Measurements from ENCODE around the gene CA4.

CA4 gene

DNA sequence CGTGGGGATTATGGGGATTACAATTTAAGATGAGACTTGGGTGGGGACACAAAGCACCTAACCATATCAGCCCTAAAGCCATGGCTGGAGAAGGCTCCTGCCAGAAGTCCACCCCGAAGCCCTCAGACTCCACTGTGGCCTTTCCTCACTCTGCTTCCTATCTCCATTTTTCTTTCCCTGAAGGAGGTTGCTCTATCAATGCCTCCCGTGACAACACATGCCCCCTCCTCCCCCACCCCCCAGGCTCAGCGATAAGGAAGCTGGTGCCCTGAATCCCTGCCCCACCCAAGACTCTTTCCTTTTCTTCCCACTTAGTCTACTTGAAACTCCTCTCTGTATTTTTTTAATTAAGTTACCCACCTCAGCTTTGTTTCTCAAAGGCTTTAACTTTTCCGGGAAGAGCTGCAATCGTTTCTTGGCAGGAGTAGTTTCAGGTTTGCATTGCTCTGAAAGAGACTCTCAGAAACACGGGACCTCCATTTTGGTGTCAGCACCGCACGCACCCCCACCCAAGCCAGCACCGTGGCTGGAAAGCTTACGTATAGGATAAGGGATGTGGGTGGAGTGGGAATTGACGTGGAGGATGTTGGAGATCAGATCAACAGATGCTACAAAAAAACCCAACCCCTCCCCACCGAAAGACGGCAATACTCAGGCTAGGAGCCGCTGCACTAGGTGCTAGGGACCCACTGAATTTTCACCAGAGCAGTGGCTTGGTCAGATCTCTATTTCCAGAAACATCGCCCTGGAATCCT lies 15.2 kb upstream of the CA4 start:
- peak; percentile 73 for DNase-seq

DNA sequence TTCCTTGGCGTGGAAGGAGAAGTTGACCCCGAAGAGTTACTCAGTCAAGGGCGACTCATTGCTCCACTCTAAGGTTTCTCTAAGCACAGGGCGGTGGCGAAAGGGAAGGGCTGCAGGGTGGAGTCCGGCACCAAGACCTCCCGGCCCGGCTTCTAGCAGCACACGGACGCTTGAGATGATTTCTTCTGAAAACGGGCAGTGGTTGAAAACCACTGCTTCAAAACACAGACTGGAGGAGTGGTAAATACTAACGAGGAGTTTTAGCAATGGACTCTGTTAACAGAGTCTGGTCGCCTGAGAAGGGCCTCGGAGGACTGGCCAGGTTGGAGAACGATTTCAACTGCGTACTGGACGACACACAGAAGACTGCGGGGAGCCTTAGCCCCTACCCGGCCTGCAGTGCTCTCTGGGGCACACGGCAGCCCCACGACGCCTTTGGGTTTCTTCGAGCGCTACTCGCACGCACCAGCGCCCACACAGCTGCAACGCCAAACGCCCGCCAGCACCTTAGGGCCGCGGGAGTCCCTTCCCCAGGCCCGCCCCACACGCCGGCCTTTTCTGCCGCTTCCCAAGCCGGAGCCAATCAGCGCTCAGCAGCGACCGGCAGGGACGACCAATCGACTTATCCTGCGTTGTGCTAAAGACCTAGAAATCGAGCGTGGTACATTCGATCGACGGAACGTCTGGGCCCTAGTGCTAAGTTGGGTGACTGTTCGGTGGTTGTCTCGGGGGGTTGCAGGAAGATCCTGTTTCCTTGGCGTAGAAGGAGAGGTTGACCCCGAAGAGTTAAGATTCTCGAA lies 14.4 kb upstream of the CA4 start:
- DNase-seq = peak; percentile 94

DNA sequence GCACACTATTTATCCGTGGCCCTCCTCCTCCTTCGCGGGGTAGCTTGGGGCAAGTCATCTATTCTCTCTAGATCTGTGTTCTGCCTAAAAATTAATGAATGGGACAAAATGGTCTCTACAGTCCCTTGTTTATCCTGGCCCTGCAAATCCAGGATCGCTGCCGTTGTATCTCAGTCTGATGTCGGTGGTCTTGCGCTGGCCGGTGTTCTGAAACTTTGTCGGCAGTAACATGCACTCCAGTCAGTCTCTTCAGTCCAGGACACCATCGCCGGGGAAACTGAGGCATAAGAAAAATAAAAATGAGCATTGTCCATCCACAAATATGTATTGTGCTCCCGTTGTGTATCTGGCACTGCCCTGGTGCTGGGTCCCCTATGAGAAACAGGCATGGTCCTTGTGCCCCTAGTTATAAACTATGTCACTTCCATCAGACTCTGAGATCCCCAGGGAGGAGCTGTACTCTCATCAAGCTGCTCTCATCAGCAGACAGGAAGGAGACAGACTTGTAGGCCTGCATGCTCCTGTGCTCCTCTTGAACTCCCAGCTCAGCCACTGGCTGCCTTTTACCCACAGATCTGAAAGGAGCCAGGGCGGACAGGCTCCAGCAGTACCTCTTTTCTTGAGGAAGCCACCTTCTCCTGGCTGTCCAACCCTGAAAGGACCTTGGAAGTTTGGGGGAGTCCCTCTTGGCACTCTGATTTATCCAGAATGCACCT lies 13.7 kb upstream of the CA4 start:
- DNase-seq = no peak

DNA sequence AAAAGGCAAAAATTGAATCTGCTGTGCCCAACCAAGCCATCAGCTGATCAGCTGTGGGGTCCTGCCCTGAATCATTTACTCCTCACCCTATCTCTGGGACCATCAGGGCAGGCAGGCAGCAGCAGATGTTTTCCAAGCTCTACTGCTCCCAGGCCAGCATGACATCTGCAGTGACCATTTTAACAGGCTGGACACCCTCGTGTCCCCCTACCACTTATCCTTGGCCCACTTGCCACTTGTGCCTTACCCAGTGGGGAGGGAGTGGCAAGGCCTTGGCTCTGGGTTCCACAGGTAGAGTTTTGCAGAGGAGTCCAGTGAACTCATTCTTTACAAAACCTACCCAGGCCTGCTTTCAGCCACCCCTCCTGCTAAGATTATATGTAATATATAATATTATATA lies 12.0 kb upstream of the CA4 start:
- DNase-seq = no peak

DNA sequence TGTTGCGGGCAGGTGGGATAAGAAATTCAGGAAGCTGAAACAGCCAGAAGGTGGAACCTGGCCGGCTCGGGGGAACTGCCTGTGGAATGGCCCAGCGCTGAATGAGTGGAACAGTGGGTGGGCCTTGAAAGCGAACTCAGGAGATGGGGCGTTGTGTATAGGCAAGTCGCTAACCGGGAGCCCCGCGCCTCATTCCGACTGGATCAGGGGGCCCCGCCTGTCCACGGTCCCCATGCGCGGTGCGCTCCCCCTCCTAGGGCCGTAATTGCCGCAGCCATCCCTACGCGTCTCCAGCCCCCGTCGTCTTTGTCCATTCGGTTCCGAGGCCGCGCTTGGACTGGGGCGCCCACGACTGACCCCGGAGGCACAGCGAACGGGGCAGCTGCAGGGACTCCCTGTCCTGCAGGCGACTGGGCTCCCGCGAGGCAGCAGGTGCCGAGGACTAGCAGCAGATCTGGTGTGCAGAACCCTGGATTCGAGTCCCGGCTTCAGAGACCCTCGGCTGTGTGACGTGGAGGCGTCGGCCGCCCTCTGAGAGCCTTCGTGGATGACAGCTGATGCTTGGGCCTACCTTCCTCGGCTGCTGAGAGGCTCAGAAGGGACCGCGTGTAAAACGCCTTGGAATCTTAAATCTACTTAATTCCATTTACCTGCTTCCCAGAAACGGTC lies 10.9 kb upstream of the CA4 start:
- no peak for DNase-seq

DNA sequence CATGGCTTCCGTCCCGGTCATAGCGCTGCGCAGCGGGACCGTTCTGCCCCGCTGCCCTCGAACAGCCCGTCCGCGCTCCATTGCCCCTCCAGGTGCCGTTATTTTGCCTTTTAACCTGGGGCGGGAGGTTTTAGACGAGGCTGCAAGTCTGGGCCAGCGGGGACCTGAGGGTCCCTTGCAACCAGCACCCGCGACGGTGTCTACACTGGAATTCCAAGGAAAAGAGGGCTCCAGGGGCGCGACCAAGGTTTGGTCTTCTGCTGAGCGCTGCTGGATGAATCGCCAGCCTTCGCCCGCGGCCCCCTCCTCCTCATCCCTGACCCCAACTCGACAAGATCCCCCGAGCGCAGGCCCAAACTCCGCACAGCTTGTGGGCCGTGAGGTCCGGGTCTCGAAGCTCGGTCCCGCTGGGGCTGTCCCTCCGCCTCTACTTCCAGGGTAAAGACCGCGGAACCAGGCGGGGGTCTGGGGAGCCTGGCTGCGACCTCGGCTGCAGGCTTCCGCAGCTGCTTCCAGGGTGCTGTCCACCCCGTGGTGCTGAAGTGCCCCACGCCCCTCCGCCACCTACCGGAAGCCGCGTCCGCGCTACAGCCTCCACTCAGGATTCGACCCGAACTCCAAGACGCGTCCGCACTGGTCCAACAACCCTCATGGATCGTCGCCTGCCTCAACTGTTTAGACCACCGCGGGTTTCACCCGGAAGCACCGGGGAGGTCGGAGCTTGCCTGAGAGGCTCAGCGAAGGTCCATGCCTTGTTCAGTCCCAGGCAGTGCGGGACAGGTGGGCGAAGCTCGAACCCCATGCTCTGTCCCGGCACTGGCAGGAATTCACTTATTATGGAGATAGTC lies 10.1 kb upstream of the CA4 start:
- DNase-seq = peak; percentile 61

DNA sequence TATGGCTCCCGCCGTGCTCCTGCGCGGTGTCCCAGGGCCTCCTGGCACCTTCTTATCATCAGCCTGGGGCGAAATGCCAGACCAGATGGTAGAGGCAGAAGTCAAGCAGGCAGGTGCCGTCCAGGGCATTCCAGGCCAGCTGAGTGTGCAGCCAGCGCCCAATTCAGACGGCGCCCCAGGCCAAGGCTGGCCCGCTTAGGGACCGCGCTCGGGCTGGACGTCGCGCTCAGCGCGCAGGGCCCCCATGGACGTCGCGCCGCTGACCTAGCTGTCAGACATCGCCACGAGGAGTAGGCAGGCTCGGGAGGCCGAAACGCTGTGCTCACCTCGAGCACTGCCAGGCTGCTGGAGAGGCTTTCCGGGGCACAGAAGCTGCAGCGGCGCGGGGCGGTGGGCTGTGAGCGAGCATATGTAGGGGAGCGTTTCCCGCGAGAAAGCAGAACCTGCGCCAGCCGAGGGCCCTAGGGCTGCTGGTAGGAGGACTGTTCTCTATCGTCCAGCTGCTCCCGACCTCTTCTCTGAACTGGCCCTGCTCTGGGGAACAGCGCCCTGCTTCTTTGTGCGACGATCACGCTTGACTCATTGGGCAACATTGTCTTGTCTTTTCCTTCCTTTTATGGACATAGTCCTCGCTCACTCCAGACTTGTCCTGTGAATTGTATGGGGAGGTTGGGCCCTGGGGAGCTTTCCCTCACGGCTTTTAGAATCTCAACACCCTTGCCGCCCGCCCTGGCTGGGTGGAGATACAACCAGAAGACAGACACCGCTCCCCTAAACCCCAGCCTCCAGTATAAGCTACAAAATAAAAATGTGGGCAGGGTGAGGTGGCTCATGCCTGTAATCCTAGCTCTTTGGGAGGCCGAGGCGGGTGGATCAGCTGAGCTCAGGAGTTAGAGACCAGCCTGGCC lies 8.4 kb upstream of the CA4 start:
- DNase-seq = no peak

DNA sequence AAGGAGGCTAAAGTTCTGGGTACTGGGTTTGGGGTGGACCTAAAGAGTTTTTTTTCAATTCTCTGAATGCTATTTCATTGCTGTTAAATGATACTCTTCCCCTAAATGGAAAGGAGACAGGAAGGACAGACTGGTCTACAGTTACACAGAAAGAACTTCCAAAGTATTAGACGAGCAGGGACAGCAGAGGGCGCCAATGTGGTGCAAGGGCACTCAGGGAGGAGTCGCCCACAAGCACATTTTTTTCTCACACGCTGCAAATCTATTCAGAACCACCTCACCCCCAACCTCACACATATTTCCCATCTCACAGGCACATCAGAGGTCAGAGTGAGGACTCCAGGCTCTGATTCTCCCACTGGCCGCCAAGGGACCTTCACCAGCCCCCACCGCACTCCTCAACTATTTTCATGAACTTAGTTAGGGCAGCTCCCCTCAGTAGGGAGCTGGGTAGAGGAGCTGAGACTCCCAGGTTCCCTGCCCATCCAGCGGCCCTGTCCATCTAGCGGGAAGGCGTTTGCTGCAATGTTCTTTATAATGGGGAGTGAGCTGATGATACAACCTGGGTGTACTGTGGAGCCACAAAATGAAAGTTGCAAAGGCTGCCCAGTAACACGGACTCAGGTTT lies 6.8 kb upstream of the CA4 start:
- peak; percentile 93 for DNase-seq

DNA sequence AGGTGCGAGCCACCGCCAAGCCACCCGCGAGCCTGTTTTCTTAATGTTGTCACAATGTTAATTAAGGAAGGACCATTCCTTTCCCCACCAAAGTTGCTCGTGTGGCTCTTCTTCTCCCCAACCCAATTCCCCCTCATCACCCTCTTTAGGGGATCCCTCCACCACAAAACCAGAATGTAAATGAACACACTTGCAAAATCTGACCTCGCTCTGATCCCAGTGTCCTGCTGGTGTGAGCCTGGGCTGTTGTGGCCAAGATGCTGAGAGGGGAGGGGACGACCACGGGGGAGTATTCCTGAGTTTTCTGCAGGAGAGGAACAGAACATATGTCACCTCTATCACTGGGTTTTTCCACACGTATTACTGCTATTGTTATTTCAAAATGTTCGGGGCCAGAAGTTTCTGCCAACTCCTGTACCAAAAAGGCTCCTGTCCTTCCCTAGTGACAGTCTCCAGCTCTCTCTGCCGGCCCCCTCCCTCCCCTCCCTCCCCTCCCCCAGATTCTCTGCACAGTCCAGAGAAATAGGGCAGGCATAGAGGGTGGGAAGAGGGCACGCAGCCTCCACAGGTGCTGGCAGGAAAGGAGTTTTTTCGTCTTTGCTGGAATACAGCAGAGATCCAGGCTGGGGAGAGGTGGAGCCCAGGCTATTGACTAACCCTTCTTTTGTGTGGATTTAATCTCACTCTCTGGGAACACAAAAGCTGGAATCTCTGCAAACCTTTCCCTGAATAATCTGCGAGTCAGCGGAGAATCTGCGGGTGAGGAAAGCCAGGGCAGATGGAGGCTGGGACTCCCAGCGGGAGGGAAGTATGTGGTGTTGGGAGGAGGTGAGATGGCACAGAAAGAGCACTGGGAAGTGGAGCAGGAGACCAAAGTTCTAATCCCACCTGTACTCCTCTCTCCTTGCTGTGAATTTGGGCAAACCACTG lies 4.5 kb upstream of the CA4 start:
- no peak for DNase-seq

DNA sequence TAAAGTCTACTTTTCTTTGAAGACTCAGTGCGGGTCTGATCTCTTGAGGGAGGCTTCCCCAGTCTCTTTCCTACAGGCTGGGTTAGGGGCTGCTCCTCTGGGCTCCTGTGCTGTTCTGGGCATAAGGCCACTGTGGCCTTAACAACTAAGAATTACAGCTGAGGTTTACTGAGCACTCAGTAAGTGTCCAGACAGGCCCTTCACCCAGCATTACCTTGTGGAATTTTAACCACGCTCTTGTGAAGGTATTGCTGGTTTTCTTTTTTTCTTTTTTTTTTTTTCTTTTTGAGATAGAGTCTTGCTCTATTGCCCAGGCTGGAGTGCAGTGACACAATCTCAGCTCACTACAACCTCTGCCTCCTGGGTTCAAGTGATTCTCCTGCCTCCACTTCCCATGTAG lies 3.6 kb upstream of the CA4 start:
- DNase-seq = no peak

DNA sequence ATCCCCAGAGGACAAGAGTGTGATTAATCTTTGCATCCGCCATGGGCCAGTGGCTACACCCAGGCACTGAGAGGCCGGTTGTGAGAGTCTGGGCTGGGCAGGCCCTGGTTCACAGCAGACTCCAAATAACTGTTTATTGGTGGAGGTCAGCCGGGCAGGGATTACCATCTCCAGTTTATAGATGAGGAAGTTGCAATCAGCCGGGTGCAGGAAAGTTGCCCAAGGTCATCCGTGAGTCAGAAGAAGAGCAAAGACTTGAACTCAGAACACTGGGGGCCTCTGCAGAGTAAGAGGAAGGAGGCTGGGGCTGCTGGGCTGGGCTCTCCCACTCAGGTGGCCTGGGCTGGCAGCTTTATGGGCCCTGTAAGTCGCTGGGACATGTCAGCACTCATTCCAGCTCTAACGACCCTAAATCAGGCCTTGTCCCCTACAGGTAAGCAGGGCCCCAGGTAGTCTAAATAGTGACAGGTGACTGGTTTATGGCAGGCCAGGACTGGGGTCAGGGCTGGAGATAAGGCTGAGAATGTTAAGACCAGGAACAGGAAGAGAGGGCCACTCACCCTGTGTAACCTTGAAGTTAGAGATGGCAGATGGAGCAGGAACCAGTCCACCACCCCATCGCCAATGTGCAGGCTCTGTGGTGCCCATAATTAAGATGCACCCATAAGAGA lies 2.1 kb upstream of the CA4 start:
- DNase-seq = peak; percentile 34

DNA sequence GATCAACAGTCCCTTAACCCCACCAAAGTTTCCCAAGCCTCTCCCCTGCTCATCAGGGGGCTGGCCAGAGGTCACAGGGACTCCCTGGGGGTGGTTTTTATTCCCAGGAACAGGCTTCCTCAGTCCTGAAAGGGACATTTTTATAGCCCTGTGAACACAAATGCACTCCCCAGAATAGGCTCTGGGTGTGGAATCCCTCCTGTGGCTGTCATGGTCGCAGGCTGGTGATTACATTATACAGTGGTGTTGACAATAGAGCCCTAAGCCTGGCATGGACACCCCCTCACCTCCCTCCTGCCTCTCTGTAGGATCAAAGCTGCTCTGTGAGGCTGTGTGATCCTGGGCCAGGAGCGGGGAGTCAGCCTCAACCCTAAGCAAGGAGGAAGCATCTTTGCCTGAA lies 1.4 kb upstream of the CA4 start:
- no peak for DNase-seq

DNA sequence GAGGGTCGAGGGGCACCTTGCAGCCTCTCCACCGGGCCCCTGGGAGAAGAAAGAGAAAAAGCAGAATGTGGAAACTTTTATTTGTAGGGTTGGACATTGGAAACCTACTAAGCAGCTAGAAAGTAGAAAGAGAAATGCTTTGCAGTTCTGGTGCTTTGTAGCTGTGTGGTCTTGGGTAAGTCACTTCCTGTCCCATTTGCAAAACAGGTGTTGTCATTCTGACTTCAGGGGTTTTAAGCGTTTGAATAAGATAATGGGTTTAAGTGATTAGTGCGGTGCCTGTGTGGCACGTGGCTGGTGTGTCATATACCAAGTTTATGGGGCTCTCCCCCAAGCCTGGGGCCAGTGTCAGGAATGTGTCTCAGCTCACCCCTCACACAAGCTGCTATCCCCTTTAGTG lies 1.6 kb downstream of the CA4 start:
- DNase-seq = no peak

DNA sequence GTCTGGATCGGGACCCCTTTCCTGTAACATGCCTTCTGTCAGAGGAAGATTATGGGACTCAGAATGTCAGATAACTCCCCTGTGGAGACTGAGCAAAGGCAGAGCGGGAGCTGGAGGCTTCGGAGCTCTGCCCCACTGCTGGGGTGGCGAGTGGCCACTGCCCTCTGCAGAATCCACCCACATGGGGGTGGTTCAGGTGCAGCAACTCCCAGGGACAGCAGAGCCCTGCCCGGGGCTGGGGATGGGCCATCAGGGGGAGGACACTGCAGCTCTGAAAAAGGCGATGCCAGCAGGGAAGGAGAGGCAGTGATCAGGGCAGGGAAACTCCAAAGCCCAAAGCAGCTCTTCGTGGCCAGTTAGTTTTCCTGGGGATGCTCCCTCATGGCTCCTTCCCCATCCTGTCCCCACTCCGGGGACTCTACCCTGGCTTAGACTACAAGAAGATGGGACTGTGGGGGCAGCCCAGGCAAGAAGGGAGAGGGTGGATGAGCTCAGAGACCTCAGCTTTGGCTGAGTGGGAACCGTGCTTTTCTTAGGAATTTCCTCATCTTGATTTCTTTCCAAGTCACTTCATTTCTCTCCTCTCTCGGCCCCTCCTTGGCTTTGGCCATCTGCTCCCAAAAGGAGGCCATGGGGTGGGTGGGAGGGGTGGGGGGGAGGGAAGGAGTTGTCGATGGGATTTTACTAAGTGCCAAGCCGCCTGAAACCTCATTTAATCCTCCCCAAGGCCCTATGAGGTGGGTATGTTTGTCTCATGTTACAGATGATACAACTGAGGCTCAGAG lies 4.0 kb downstream of the CA4 start:
- no peak for DNase-seq

DNA sequence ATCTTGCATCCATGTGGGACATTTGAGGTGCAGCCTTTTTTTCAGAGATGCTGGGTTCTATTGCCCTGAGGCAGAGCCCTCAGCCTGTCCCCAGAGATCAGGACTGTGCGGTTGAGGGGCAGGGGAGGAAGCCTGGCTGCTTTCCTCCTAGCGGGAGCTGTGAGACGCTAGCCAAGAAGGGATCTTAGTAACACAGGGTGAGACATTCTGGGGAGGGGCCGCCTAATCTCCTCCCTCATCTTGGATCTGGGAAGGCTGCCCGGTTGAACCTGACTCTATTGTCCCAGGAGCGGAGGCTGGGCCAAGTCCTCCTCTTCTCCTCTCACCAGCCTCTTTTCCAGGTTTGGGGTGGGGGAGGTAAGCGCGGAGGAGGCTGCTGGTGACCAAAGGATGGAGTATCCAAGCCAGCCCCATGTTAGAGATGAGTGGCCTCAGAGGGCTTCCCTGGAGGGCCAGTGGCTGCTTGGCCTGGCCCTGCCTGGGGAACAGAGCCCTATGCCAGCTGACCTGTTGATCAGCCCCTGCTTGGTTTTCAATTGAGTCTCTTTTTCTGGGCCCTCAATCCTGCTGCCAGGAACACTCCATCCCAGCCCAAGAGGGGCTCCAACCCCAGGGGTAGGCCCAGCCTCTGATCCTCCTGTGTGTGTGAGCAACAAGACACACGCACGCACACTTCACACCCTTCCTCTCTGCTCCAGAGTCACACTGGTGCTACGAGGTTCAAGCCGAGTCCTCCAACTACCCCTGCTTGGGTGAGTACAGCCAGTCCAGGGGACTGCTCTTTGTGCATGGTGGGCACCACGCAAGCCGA lies 5.0 kb downstream of the CA4 start:
- DNase-seq = no peak

DNA sequence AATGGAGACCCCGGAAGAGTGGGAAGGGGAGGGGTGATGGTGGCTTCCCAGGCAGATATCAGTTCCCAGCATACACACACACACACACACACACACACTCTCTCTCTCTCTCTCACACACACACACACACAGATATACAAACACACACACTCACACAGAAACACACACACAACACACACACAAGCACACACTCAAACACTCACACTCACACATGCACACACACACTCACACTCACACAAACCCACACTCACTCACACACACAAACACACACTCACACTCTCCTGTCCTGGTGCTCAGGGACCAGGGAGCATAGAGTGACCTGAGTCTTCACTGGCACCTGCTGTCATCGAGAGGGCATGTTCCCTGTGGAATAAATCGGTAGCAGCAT lies 5.6 kb downstream of the CA4 start:
- DNase-seq = no peak

DNA sequence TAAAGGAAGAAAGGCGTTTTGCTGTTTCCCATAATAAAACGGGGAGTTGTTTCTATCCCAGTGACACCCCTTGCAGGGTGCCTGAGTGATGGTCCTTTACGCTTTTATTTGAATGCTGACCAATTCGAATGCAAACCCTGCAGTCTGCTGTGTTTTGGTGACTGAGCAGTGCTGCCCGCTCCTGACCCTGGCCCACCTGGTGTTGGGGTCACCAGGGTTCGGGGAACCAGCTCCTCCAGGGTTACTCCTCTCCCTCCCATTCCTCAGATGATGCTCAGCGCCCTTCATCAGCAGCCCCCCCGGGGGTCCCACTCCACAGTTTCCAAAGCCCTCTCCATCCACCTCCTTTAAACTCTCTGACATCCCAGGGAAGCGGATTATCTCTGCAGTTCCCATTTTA lies 6.0 kb downstream of the CA4 start:
- DNase-seq = no peak
